IMR-90 (cell line): ENCODE results near the gene TBC1D16.

Experiments
- CTCF ChIP-seq: conservative IDR thresholded peaks from 2 replicates; pipeline ENCODE4 v1.5.1; 2012; ENCODE audit warnings: mild to moderate bottlenecking, low read depth, low read length, improper control_type of control experiment
- MAZ ChIP-seq: IDR thresholded peaks from 2 replicates; pipeline ENCODE4 v1.6.1; 2012; ENCODE audit warnings: low read depth, mild to moderate bottlenecking, low read length, improper control_type of control experiment, moderate library complexity, borderline replicate concordance
- RAD21 ChIP-seq: IDR thresholded peaks from 2 replicates; pipeline ENCODE4 v1.6.1; 2012; ENCODE audit warnings: low read length, improper control_type of control experiment
- RFX5 ChIP-seq: IDR thresholded peaks from 2 replicates; pipeline ENCODE4 v1.8.0; 2012; ENCODE audit warnings: low read depth, mild to moderate bottlenecking, low read length, moderate library complexity

- no peak for TF ChIP-seq RAD21
- no peak for TF ChIP-seq CTCF
- TF ChIP-seq RFX5, result no peak
- no peak for TF ChIP-seq MAZ
These were observed 16.6 kb downstream of the TBC1D16 start for GRCh38 chr17:80018917-80019651.
